IPS DF 4.7 (cell line): ENCODE results near the gene CYP19A1.

Source experiments
- DNase-seq: peaks from one replicate; pipeline ENCODE4 v3.0.0-alpha.2; 2013; ENCODE audit warnings: low spot score; ENCODE audit errors: extremely low read depth

CYP19A1 gene

DNA sequence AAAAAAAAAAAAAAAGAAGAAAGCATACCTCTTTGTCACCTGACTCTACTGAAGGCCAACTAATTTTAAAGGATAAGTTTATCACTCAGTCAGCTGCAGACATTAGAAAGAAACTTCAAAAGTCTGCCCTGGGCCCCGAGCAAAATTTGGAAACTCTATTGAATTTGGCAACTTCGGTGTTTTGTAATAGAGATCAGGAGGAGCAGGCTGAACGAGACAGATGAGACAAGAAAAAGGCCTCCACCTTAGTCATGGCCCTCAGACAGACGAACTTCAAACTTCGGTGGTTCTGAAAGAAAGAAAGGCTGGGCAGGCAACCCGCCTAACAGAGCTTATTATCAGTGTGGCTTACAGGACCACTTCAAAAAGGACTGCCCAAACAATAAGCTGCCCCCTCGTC, 21.6 kb upstream of the CYP19A1 start:
- DNase-seq: no peak

DNA sequence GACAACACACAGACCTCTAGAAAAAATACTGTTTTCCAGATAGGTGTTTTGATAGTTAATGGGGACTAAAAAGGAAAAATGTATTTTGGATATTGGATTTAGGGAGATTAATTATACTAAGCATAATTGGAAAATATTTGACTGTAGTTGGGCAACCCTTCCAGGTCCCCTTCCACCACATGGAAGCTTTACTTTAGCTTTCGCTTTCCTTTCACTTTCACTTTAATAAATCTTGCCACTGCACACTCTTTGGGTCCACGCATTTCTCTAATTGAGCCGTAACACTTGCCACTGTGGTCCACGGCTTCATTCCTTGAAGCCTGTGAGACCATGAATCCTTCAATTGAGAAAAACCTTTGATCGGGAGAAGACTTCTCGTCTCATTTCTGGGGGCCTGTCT, 18.6 kb upstream of the CYP19A1 start:
- DNase-seq: no peak

DNA sequence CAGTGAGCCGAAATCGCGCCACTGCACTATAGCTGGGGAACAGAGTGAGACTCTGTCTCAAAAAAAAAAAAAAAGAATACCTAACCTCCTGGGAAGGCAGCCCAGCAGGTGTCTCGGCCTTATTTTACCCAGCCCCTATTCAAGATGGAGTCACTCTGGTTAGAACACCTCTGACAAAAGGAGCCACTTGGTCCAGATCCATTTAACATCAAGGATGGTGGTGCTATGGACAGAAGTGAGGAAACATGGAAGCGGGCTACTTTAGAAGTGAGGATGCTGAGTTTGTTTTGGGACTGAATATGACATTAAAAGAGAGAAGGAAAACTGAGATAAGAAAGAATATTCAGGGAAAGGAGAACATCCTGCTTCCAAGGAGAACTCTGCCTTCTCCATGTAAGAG, 17.8 kb upstream of the CYP19A1 start:
- no peak for DNase-seq

DNA sequence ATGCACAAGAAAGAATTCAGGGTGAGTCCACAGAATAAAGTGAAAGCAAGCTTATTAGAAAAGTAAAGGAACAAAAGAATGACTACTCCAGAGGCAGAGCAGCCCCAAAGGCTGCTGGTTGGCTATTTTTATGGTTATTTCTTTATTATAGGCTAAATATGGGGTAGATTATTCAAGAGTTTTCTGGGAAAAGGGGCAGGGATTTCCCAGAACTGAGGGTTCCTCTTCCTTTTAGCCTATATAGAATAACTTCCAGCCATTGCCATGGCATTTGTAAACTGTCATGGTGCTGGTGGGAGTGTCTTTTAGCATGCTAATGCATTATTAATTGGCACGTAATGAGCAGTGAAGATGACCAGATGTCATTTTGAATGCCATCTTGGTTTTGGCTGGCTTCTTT, 16.7 kb upstream of the CYP19A1 start:
- DNase-seq: no peak

DNA sequence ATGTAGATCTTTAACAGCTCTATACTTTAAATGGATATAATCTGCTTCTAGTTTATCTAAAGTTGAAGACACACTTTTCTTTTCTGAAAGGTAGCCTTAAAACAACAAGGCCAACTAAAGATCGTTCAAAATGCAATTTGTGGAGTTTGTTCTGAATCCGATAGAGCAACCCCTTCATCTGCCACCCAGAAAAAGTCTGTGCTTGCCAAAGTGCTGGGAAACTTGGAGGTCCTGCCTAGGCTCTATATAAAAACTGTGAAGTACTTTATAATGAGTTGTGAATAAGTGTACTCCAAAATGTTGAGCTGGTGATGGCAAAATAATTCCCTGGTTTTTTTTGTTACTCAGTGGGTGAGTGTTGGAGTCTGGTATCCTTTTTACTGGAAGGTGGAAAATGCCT, 15.6 kb upstream of the CYP19A1 start:
- no peak for DNase-seq

DNA sequence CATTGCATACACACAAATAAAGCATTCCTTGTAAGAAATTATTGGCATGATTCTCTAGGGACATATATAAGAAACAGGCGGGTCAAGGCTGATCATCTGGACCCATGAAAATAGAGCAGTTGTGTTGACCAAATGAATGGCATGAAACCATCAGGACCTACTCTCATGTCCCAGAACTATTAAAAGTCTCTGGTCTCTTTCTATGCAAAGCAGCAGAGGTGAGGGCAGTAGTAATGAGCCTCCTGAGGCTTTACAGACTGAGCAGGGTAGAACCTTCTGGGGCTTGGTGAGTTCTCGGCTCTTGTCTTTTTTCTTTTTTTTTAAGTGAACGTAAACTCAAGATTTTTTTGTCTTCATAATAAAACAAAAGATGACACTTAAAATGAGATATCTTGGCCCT, 12.3 kb upstream of the CYP19A1 start:
- no peak for DNase-seq

DNA sequence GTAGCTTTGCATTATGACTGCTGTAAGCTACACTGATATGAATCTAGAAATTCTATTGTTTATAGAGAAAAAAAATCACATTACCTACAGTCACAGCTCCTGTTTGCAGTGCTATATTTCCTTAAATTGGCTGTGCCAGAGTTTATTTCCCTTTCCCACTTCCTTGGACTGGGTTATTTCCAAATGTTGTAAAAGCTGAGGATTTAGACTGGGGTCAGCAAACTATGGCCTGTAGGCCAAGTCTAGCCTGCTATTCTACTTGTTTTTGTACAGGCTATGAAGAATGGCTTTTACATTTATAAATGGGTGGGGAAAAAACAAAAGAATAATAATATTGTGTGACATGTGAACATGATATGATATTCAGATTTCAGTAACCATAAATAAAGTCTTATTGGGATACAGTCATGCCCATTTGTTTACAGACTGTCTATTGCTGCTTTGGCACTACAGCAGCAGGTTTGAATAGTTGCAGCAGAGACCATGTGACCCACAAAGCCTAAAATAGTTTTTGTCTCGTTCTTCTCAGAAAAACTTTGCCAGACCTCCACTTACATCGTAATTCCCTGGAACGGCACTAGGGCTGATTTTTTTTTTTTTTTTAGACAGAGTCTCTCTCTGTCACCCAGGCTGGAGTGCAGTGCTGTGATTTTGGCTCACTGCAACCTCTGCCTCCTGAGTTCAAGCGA, 10.9 kb upstream of the CYP19A1 start:
- no peak for DNase-seq

DNA sequence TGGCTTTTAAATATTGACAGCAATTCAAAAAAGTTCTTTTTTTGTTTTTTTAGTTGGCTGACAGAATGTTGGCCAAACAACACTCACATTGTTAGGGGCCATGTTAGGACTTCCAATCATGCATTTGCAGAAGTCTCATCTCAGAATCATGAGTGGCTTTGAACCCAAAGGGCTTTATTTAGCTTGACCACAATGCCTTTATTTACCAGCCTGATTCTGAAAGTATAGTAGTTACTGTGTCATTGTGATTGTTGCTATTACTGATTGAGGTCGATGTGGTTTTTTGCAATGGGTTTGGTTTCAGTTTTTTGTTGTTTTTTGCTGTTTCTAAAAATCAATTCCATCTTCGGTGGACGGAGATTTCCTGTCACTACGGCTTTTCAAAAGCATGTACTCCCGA, 10.3 kb upstream of the CYP19A1 start:
- no peak for DNase-seq

DNA sequence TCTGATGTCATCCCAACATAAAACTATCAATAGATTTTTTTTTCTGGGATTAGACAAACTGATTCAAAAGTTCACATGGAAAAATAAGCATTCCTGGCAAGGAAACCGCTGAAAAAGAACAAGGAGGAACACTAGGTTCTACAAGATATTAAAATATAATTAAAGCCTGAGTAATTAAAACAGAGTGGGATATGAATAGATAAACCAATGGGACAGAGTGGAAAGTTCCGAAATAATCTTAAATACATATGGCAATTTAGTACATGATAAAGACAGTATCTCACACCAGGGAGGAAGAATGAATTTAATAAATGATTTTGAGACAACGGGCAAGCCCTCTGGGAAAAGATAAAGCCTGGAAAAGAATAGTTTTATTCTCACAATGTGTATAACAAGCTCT, 7.7 kb upstream of the CYP19A1 start:
- no peak for DNase-seq

DNA sequence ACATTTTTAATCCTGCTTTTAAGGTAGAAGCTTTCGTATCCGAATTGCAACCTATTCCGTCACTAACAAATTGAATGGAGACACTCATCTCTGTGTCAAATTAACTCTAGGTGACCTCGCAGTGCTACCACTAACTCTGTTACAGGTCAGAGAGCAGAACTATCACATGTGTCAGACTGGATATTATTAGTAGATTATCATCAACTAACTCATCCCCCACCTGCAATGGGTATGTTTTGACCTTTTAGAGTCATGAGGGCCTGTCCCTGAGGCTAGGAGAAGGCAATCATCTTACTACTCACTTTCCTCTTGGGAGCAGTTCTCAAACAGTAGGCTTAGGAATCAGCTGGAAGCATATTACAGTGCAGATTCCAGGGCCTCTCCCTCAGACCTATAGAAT, 5.1 kb upstream of the CYP19A1 start:
- DNase-seq: no peak

DNA sequence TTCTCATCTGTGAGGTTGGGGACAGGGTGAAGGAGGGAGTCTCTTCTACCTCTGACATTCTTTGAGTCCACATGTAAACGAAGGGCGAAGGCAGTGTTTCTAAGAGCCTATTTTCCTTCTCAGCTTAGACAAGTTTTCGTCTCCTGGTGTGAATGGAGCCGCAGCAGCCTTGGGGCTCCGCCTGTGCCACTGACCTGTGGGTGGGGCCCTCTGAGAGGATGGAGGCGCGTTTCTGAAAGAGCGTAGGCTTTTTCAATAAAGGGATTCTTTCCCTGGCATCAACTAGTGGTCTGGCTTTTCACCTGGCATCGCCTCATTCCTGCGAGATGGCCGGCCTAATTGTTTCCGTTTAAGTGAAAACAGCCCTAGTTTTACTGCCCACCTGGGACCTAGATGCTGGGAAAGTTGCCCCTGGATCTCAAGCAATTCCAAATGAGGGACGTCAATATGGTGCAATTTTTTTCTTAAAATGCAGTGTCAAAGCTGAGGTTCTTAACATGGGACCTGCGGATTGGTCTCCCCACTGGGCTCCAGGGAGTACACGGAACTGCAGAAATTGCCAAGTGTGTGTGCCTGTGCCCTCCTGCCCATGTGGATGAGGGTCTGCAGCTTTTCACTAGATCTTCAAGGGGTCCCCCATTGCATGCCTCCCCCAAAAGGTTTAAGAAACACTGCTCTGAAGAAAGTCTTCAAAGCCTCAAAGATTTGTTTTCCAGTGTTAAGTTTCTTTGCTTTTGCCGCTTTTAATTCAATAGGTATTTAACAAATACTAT, 4.0 kb upstream of the CYP19A1 start:
- DNase-seq: no peak

DNA sequence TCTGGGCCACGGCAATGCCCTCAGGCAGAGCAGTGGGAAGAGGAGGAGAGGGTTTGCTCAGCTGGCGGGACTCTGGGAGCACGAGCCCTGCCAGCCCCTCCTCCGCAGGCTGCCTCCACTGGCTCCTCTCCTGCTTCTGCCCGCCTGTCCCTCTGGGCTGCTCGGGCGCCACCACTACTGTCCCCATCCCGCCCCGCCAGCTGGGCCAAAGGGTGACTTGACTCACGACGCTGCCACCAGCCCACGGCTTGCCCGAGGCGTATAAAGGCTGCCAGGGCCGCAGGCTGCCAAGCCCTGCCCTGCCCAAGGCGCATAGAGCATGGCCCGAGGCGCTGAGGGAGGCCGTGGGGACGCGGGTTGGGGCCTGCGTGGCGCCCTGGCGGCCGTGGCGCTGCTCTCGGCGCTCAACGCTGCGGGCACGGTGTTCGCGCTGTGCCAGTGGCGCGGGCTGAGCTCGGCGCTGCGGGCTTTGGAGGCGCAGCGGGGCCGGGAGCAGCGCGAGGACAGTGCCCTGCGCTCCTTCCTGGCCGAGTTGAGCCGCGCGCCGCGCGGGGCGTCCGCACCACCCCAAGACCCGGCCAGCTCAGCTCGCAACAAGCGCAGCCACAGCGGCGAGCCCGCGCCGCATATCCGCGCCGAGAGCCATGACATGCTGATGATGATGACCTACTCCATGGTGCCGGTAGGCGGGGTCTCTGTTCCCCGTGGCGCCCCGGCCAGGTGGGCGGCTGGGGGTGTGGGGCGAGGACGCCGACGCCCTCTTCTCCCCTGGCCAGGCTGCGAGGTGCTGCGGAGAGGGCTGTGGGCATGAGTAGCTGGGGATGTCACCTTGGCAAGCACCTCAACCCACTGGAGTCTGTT, 3.2 kb upstream of the CYP19A1 start, which contains the start of gene GLDN:
TSS of gene GLDN (plus strand) at position 290 of the 861 bp plus-strand sequence. CDS start at position 320, 30 bp downstream.
- DNase-seq: no peak

DNA sequence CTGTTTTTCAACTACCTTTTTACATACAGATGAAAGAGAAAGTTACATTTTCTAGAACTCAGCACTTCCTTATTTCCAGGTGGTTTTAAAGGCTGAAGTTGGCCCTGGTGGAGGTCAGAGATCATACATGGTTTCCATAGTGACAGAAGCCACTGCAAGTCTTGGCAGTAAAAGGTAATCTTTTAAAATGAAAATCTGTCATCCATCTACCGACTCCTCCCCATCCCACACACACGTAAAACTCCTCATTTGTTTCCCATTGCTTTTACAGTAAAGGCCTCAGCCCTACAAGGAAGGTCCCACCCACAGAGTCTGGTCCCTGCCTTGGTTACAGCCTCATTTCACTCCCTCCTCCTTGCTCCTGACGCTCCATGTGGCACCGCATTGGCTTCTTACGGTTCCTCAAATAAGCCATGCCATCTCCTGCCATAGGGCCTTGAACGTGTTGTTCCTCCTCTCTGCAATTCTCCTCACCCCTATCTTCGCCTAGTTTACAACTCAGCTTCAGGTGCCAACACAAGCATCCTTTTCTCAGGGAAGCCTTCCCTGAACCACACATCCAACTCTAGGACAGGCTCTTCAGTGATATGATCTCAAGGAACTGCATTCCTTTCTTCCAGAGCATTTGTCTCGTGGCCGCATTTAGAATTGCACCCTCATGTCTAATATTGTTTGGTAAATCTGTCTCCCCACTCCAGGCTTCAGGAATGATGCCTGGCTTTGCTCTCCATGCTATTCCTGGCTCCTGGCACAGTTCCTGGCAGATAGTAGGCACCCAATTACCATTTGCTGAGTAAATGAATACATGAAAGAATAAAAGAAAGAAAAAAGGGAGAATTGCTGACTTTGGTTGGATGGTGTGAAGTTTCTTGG, 2.6 kb downstream of the CYP19A1 start:
- no peak for DNase-seq

DNA sequence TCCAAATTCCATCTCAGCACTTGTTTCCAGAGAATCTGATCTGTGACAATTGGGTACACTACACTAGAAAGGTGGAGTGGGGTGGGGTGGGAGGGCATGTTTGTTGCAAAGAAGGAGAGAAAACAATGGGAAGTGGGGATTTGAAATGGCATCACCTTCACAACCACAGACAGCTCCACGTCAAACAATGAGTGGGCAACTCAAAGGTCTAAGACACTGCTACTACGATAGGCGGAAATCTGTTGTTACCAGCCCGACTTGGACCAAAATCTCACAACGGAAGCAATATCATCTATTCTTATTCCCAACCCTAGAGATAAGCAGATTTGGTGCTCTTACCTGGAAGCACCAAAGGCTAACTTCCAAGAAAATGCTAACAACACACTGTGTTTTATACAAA, 3.3 kb downstream of the CYP19A1 start:
- no peak for DNase-seq

DNA sequence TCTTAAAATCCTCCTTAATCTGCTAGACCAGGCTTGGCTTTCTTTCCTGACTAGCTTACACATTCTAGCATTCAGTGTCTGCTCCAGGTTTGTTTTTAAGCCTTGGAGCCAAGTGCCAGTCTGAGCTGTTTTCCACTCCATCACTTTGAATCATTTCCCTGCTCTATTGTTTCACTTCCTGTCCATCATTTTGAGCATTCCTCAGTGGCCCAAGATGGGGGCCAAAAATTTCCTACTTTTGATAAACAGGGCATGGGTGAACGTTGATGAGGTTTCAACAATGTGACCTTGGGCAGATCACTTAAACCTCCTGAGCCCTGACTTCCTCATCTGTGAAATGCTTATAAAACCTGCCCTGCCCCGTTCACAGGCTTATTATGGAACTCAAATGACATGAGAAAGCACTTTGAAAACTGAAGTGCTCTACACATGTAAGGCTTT, 4.4 kb downstream of the CYP19A1 start:
- no peak for DNase-seq

DNA sequence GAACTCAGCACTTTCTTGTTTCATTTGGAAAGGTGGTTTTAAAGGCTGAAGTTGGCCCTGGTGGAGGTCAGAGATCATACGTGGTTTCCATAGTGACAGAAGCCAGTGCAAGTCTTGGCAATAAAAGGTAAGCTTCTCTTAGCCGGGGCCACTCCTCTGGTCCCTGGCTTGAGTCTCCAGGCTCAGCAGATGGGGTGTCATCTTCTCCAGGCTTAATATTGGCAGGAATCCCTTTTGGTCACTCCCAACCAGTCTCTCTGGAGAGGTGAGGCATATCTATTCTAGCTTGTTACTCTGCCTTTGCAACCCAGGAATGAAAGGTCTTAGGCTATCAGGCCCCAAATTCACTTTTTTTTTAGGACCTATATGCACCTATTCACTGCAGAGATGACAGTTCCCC, 4.8 kb downstream of the CYP19A1 start:
- DNase-seq: no peak

DNA sequence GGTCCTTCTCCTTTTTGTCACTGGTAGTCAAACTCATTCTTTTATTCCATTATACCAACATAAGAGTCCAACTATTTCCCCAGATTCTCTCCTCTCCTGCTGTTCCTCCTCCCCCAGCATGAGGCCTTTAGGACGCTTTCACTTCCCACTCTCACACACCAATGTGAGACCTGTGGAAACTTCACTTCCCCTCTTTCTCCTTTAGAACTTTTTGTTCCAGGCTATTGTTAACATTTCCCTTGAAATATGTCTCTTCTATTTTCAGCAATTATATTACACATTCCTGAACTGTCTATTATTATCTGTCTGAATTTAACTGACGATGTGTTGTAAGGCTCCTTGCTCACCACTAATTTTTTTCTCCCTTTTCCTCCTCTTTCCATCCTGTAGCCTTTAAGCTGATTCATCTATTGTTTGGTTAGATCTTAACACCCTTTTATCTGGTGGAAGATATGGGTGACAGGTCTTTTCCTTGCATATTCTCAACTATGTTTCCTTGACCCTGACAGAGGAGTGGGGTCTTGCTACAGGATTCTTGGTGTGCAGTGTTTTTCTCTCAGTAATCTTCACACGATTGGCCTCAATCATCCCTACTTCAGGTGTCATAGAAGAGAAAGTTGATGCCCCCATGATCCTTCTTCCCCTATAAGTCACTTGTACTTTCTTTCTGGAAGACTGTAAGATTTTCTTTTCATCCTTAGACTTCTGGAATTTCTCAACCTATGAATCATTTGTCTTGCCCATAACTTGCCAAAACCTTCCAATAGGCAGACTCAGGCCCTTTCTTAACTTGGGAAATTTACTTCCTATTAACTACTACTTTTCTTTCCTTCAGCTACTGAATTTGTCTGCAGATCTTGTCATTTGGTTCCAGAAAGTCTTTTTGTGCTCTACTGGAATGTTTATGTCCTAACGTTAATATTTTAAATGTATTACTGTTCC, 5.9 kb downstream of the CYP19A1 start:
- DNase-seq: no peak

DNA sequence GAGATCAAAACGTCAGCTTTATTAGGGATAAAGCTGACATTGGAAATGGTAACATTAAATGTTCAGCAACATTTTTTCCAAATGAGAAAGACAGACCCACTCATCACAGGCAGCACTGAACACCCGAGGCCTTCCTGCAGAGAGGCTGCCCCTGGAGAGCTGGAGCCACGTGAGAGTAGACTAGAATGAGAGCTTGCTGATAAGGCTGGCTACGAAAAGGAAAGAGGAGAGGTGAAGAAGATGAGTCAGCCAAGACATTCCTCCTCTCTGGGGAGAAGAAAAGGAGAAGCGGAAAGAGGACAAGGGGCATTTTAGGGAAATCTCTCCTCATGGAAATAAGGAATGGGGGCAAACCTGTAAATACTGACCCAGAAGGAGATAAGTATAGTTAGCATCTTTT, 7.3 kb downstream of the CYP19A1 start:
- no peak for DNase-seq

DNA sequence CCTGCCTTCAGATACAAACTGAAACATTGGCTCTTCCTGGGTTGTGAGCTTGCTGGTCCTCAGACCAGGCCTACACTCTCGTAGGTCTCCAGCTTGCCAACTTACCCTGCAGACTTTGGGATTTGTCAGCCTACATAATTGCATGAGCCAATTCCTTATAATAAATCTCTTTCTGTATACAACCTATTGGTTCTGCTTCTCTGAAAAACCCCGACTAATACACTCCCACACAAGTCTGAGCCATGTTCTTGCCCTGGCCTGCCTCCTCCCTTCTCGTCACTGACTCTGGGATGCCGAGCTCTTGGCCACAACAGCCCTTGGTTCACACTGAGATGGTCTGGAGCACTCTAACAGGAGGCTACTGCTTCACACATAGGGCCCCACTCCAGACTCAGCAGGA, 9.5 kb downstream of the CYP19A1 start:
- no peak for DNase-seq

DNA sequence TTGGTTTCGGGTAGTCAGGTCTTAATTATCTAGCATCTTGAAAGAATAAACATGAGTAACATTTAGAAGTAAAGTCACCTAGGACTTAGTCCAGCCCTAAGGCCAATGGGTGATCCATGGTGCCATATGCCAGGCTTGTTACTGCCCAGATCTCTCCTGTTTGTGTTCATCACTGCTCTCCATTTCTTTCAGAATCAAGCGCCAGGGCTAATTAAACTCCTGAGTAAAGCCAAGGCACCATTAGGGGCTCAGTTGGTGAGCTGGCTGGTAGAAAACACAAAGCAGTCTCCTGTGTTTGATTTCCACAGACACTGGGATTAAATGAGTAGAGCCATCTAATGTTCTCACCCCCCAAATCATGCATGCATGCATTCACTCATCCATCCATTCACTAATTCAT, 11.3 kb downstream of the CYP19A1 start:
- DNase-seq: no peak
